ENCODE data around the gene AGR2.

DNA sequence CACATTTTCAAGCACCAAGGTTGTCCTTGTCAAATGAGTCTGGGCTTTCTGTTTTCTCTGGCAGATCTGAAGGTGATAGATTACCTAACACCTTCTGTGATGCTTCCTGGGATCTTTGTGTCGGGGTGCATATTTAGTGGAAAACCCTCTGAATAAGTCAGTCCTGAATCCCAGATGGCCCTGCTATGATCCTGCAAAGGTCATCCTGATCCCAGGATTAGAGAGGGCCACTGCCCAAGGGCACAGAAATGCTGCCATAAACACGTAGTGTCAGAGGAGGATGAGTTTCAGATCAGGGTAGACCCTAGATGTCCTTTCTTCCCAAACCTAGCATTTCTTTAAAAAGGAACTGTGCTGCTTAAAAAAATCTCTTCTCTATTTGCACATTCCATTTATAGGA lies 19.0 kb downstream of the AGR2 start:
- TF ChIP-seq POLR2A (IDR thresholded peaks at IDR 0.05) = no peak
- TF ChIP-seq, protein P1, sequence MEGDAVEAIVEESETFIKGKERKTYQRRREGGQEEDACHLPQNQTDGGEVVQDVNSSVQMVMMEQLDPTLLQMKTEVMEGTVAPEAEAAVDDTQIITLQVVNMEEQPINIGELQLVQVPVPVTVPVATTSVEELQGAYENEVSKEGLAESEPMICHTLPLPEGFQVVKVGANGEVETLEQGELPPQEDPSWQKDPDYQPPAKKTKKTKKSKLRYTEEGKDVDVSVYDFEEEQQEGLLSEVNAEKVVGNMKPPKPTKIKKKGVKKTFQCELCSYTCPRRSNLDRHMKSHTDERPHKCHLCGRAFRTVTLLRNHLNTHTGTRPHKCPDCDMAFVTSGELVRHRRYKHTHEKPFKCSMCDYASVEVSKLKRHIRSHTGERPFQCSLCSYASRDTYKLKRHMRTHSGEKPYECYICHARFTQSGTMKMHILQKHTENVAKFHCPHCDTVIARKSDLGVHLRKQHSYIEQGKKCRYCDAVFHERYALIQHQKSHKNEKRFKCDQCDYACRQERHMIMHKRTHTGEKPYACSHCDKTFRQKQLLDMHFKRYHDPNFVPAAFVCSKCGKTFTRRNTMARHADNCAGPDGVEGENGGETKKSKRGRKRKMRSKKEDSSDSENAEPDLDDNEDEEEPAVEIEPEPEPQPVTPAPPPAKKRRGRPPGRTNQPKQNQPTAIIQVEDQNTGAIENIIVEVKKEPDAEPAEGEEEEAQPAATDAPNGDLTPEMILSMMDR (IDR thresholded peaks at IDR 0.05) = no peak

Data from lower leg skin (tissue), 3 donors.